ENCODE measurements around the gene RALBP1. TPM values are rescaled to one million over a fixed set of nuclear protein-coding genes. Genes with fewer than 3 reads are reported as not detected.

Gene RALBP1
- 81.9 and 87.6 TPM in 2 replicates for total RNA-seq

DNA sequence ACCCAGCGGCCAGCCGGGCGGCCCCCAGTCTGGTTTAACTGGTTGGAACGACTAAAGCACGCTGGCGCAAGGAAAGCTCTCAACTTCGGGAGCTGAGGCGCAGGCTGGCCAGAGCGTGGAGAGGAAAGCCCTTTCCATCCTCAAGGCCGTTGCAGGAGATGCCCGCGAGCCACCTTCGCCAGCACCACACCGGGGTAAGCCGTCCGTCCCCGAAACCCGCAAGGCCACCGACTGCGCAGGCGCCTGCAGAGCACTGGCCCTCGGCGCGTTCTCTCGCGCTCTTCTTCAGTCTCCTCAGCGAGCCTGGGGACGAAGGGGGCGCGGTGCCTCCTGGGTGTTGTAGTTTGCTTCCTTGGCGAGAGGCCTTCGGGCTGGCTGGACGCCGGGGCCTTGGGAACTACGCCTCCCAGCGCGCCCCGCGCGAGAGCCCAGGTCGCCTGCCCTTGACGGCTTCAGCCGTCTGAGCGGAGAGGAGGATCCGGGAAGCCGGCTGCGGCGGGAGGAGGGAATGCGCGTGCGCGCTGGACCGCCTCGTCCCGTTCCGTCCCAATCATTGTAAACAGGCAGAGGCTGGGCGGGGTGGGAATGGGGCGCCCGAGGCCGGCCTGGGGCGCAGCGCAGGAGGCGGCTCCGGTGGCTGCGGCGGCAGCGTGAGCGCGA is at the start of gene RALBP1:
Gene RALBP1, plus strand, starts transcription at position 531 of the 660 bp plus-strand sequence. CDS start 37,533 bp downstream, outside the sequence.

Small RNA genes lying within 50 kb of the gene (small RNA-seq; reads per million reads assigned to genes)
- not detected for gene RNU2-27P

Other genes starting within 250 kb of the RALBP1 start
- gene TWSG1, start 140.7 kb upstream of the RALBP1 start, total RNA-seq: 182 and 191 TPM in 2 replicates
- 109 and 125 TPM in 2 replicates for gene PPP4R1, start 139.0 kb downstream of the RALBP1 start, total RNA-seq
- gene RAB31, start 232.8 kb downstream of the RALBP1 start, total RNA-seq: 63.0 and 68.9 TPM in 2 replicates